Liver (tissue), 9 donors: Measurements from ENCODE around the gene RICTOR. TPM values are rescaled to one million over a fixed set of nuclear protein-coding genes. Genes with fewer than 3 reads are reported as not detected.

Source experiments
- DNase-seq: peaks from one replicate; pipeline ENCODE4 v3.0.0-alpha.2; 2017; ENCODE audit warnings: low spot score
- H3K27ac ChIP-seq, 2 donors: one replicate each; pipeline ENCODE4 v1.7.0; 2013; ENCODE audit warnings: inconsistent platforms in 2 of 2, low read length in 2 of 2, control low read depth in 1 of 2, low read depth in 1 of 2, mild to moderate bottlenecking in 1 of 2
- H3K27me3 ChIP-seq, 4 donors: one replicate each; pipeline versions ENCODE4 v1.6.1 to v1.7.0; 2013; ENCODE audit warnings: low read length in 3 of 4, inconsistent platforms in 1 of 4, mild to moderate bottlenecking in 1 of 4, moderate library complexity in 1 of 4; ENCODE audit not compliant: control insufficient read depth in 4 of 4, insufficient read depth in 4 of 4
- H3K36me3 ChIP-seq, 4 donors: one replicate each; pipeline versions ENCODE4 v1.6.1 to v1.7.0; 2013; ENCODE audit warnings: low read length in 3 of 4, mild to moderate bottlenecking in 3 of 4, low read depth in 1 of 4, moderate library complexity in 1 of 4; ENCODE audit not compliant: control insufficient read depth in 4 of 4, insufficient read depth in 3 of 4
- H3K4me1 ChIP-seq, 4 donors: one replicate each; pipeline versions ENCODE4 v1.6.1 to v1.7.0; 2013; ENCODE audit warnings: low read length in 3 of 4, mild to moderate bottlenecking in 3 of 4, moderate library complexity in 1 of 4; ENCODE audit not compliant: control insufficient read depth in 4 of 4, insufficient read depth in 4 of 4
- H3K4me3 ChIP-seq, 3 donors: one replicate each; pipeline versions ENCODE4 v1.6.1 to v1.7.0; 2013; ENCODE audit warnings: low read length in 3 of 3, control low read depth in 1 of 3, low read depth in 1 of 3, mild to moderate bottlenecking in 1 of 3
- H3K9ac ChIP-seq, 2 donors: one replicate each; pipeline ENCODE4 v1.7.0; 2013; ENCODE audit warnings: low read length in 2 of 2, mild to moderate bottlenecking in 2 of 2, moderate library complexity in 2 of 2, control low read depth in 1 of 2, low read depth in 1 of 2
- H3K9me3 ChIP-seq, 4 donors: one replicate each; pipeline versions ENCODE4 v1.6.1 to v1.7.0; 2013; ENCODE audit warnings: low read length in 3 of 4; ENCODE audit not compliant: control insufficient read depth in 4 of 4
- CTCF ChIP-seq: fragments of 150-350 bp; IDR thresholded peaks from 2 replicates; pipeline ENCODE4 v1.5.1; 2017; ENCODE audit warnings: improper control_type of control experiment, low read depth, low read length; ENCODE audit not compliant: missing input control
- EGR1 ChIP-seq, 2 donors: IDR thresholded peaks; 2 replicates each; pipeline ENCODE4 v1.6.1; 2016 to 2018; ENCODE audit warnings: antibody characterized with exemption in 2 of 2, low read depth in 2 of 2
- FOXA1 ChIP-seq: IDR thresholded peaks from 2 replicates; pipeline ENCODE4 v1.6.1; 2016; ENCODE audit warnings: antibody characterized with exemption
- FOXA2 ChIP-seq: IDR thresholded peaks from 2 replicates; pipeline ENCODE4 v1.6.1; 2016; ENCODE audit warnings: antibody characterized with exemption
- GABPA ChIP-seq, 2 donors: IDR thresholded peaks in 1 of 2; conservative IDR thresholded peaks in 1 of 2; 2 replicates each; pipeline ENCODE4 v1.6.1; 2016; ENCODE audit warnings: antibody characterized with exemption in 2 of 2, mild to moderate bottlenecking in 1 of 2, moderate library complexity in 1 of 2
- HNF4A ChIP-seq, 2 donors: conservative IDR thresholded peaks; 2 replicates each; pipeline ENCODE4 v1.6.1; 2016; ENCODE audit warnings: antibody characterized with exemption in 2 of 2, mild to moderate bottlenecking in 2 of 2
- HNF4G ChIP-seq: IDR thresholded peaks from 2 replicates; pipeline ENCODE4 v1.6.1; 2016; ENCODE audit warnings: antibody characterized with exemption
- NR2F2 ChIP-seq: IDR thresholded peaks from 2 replicates; pipeline ENCODE4 v1.6.1; 2016; ENCODE audit warnings: antibody characterized with exemption
- RAD21 ChIP-seq, 2 donors: IDR thresholded peaks; 2 replicates each; pipeline ENCODE4 v1.6.1; 2016; ENCODE audit warnings: antibody characterized with exemption in 2 of 2, mild to moderate bottlenecking in 2 of 2
- RXRA ChIP-seq, 2 donors: IDR thresholded peaks; 2 replicates each; pipeline ENCODE4 v1.6.1; 2017 to 2018; ENCODE audit warnings: antibody characterized with exemption in 2 of 2, mild to moderate bottlenecking in 1 of 2
- SP1 ChIP-seq: IDR thresholded peaks from 2 replicates; pipeline ENCODE4 v1.6.1; 2018; ENCODE audit warnings: antibody characterized with exemption, mild to moderate bottlenecking
- TAF1 ChIP-seq: conservative IDR thresholded peaks from 2 replicates; pipeline ENCODE4 v1.6.1; 2016; ENCODE audit warnings: antibody characterized with exemption, mild to moderate bottlenecking
- YY1 ChIP-seq: IDR thresholded peaks from 2 replicates; pipeline ENCODE4 v1.6.1; 2016; ENCODE audit warnings: antibody characterized with exemption, mild to moderate bottlenecking
- WGBS: extraction: QIAGEN DNeasy Blood & Tissue Kit; methylation state at CpG from one replicate; pipeline ENCODE4 v1.1.7; 2013; 5-methylcytosine and 5-hydroxymethylcytosine counted together
- polyA plus RNA-seq, 2 donors: library from polyadenylated mRNA; stranded (reverse) in 1 of 2; unstranded in 1 of 2; fragments of 200-250 nt in 1 of 2; fragments of >200 nt in 1 of 2; fragmentation: Nextera tagmentation in 1 of 2; extraction: Ambion mirVana in 1 of 2; gene quantifications; one replicate each; pipeline versions ENCODE4 v1.2.1 to v1.2.3, GENCODE V29; 2013 to 2015
- total RNA-seq, 2 donors: library from RNA; depleted of rRNA; stranded (reverse); fragments of >200 nt; gene quantifications; one replicate each; pipeline ENCODE4 v1.2.3, GENCODE V29; 2014
- TF ChIP-seq, protein P1 (sequence below): IDR thresholded peaks from 2 replicates; pipeline ENCODE4 v1.6.1; 2016; ENCODE audit warnings: antibody characterized with exemption
- TF ChIP-seq, protein P2 (sequence below): IDR thresholded peaks from 2 replicates; pipeline ENCODE4 v1.6.1; 2016; ENCODE audit warnings: antibody characterized with exemption, mild to moderate bottlenecking
- TF ChIP-seq, protein P3 (sequence below): IDR thresholded peaks from 2 replicates; pipeline ENCODE4 v1.6.1; 2016; ENCODE audit warnings: antibody characterized with exemption
- donor health status: healthy.
- donor health status: healthy.
- donor health status: healthy.
- donor health status: healthy.
- donor health status: healthy.

Gene RICTOR
- total and polyA plus RNA-seq, 4 donors, result 2.1 to 24.0 (median 15.0) TPM

DNA sequence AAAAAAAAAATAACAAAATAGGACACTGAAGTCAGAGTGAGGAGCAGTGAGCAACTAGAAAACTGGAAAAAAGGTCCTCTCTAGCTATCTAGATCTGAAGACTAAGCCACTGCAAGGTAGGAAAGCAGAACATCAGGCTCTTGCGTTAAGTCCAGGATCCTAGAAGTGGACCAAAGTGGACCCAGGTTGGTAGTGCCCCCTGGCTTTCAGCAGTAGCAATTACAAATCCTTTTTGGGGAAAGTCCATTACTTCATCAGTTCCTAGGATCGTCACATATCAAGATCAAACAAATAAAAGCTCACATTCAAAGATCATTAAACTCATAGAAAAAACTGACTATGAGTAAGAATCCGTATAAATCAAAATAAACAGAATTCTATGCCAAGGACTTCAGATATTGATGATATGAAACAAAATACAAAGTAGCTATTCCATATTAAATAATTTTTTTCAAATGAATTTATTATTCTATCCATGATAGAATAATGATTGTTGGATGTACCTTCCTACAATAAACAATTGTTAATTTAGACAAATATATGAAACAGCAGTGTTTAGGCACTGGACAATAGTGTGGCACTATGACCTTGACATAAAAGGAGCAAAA lies 6.5 kb upstream of the RICTOR start:
- Histone ChIP-seq H3K9me3 (no peaks in the 10 kb centered on the region), H3K36me3 (no peaks in the 10 kb centered on the region), H3K4me3 (no peak overlapping the region), H3K4me1 (peaks cover 0 to 5% (median 1%) of the 10 kb centered on the region in 4 donors), H3K27me3 (peaks cover 0 to 1% (median 0%) of the 10 kb centered on the region in 4 donors), H3K9ac (peak overlapping the region in 1 of 2 donors; percentile 3), H3K27ac (no peak overlapping the region)
- TF ChIP-seq HNF4A (conservative IDR thresholded peaks at IDR 0.05) (peak; percentile 36 to 65), FOXA2 (no peak), HNF4G (no peak), RXRA (IDR thresholded peaks at IDR 0.05) (peak in 1 of 2 donors; percentile 40), CTCF (peak; percentile 92), RAD21 (IDR thresholded peaks at IDR 0.05) (peak; percentile 94 to 96), EGR1 (IDR thresholded peaks at IDR 0.05; ENCODE audit: low read depth in 2 of 2) (no peak)
- TF ChIP-seq, protein P1, sequence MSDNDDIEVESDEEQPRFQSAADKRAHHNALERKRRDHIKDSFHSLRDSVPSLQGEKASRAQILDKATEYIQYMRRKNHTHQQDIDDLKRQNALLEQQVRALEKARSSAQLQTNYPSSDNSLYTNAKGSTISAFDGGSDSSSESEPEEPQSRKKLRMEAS, result no peak
- TF ChIP-seq, protein P2, sequence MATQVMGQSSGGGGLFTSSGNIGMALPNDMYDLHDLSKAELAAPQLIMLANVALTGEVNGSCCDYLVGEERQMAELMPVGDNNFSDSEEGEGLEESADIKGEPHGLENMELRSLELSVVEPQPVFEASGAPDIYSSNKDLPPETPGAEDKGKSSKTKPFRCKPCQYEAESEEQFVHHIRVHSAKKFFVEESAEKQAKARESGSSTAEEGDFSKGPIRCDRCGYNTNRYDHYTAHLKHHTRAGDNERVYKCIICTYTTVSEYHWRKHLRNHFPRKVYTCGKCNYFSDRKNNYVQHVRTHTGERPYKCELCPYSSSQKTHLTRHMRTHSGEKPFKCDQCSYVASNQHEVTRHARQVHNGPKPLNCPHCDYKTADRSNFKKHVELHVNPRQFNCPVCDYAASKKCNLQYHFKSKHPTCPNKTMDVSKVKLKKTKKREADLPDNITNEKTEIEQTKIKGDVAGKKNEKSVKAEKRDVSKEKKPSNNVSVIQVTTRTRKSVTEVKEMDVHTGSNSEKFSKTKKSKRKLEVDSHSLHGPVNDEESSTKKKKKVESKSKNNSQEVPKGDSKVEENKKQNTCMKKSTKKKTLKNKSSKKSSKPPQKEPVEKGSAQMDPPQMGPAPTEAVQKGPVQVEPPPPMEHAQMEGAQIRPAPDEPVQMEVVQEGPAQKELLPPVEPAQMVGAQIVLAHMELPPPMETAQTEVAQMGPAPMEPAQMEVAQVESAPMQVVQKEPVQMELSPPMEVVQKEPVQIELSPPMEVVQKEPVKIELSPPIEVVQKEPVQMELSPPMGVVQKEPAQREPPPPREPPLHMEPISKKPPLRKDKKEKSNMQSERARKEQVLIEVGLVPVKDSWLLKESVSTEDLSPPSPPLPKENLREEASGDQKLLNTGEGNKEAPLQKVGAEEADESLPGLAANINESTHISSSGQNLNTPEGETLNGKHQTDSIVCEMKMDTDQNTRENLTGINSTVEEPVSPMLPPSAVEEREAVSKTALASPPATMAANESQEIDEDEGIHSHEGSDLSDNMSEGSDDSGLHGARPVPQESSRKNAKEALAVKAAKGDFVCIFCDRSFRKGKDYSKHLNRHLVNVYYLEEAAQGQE, result peak; percentile 20
- 5% methylated on average over 3 of the region's 3 CpGs for WGBS
- DNase-seq, result peak; percentile 47

DNA sequence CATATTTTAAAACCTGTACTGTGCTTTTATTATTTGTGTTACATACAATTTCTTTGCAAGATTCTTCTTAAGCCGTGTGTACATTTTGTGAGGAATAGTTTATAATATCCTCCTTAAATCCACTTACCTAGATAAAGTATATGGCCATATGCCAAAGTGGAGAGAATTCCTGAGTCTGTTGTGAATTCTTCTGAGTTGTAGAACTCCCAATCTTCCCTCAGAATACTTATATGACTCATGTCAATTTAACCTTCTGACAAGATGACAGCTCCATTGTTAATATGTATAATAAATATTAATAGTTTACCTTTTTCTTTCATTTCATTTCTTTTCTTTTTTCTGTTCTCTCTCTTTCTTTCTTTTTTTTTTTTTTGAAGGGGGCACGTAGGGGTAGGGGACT lies 6.0 kb upstream of the RICTOR start:
- Histone ChIP-seq H3K9ac (no peak overlapping the region), H3K36me3 (no peaks in the 10 kb centered on the region), H3K4me1 (peaks cover 0 to 5% (median 1%) of the 10 kb centered on the region in 4 donors), H3K27ac (no peak overlapping the region), H3K9me3 (no peaks in the 10 kb centered on the region), H3K4me3 (no peak overlapping the region), H3K27me3 (no peaks in the 10 kb centered on the region)
- no peak for DNase-seq
- WGBS, result 79% methylated on average over 2 of the region's 2 CpGs
- no peak for TF ChIP-seq FOXA1
- TF ChIP-seq GABPA (IDR thresholded peaks at IDR 0.05 in 1 of 2, conservative IDR thresholded peaks at IDR 0.05 in 1 of 2), result no peak
- TF ChIP-seq YY1, result no peak
- TF ChIP-seq, protein P3, sequence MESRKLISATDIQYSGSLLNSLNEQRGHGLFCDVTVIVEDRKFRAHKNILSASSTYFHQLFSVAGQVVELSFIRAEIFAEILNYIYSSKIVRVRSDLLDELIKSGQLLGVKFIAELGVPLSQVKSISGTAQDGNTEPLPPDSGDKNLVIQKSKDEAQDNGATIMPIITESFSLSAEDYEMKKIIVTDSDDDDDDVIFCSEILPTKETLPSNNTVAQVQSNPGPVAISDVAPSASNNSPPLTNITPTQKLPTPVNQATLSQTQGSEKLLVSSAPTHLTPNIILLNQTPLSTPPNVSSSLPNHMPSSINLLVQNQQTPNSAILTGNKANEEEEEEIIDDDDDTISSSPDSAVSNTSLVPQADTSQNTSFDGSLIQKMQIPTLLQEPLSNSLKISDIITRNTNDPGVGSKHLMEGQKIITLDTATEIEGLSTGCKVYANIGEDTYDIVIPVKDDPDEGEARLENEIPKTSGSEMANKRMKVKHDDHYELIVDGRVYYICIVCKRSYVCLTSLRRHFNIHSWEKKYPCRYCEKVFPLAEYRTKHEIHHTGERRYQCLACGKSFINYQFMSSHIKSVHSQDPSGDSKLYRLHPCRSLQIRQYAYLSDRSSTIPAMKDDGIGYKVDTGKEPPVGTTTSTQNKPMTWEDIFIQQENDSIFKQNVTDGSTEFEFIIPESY, result no peak
- no peak for TF ChIP-seq TAF1
- TF ChIP-seq, protein P2, result no peak
- TF ChIP-seq CTCF, result no peak
- no peak for TF ChIP-seq NR2F2
- TF ChIP-seq FOXA2, result no peak
- no peak for TF ChIP-seq RXRA (IDR thresholded peaks at IDR 0.05)
- no peak for TF ChIP-seq RAD21 (IDR thresholded peaks at IDR 0.05)
- TF ChIP-seq, protein P1, result no peak
- TF ChIP-seq HNF4A (conservative IDR thresholded peaks at IDR 0.05), result no peak
- TF ChIP-seq HNF4G, result no peak
- TF ChIP-seq SP1, result no peak
- TF ChIP-seq EGR1 (IDR thresholded peaks at IDR 0.05; ENCODE audit: low read depth in 2 of 2), result no peak
